Spinal cord (tissue), 10 donors: Measurements from ENCODE around the gene CAPN15. TPM values are rescaled to one million over a fixed set of nuclear protein-coding genes. Genes with fewer than 3 reads are reported as not detected.

Source experiments
- DNase-seq, 6 donors: peaks; one replicate each; pipeline versions ENCODE4 v3.0.0 to v3.0.0-alpha.2; 2013 to 2015; ENCODE audit warnings: low spot score in 6 of 6, low read depth in 4 of 6
- H3K27ac ChIP-seq: one replicate; pipeline ENCODE4 v1.5.1; 2013; ENCODE audit warnings: low read depth, low read length, control low read depth
- H3K27me3 ChIP-seq: one replicate; pipeline ENCODE4 v1.6.1; 2013; ENCODE audit warnings: low read length; ENCODE audit not compliant: control insufficient read depth, insufficient read depth
- H3K36me3 ChIP-seq: one replicate; pipeline ENCODE4 v1.6.1; 2013; ENCODE audit warnings: low read length; ENCODE audit not compliant: control insufficient read depth, insufficient read depth
- H3K4me1 ChIP-seq: one replicate; pipeline ENCODE4 v1.6.1; 2013; ENCODE audit warnings: low read length; ENCODE audit not compliant: control insufficient read depth, insufficient read depth
- H3K4me3 ChIP-seq: one replicate; pipeline ENCODE4 v1.5.1; 2013; ENCODE audit warnings: low read depth, low read length, control low read depth
- H3K9me3 ChIP-seq: one replicate; pipeline ENCODE4 v1.6.1; 2013; ENCODE audit warnings: low read length; ENCODE audit not compliant: control insufficient read depth, insufficient read depth
- WGBS: methylation state at CpG from one replicate; pipeline ENCODE4 v1.1.5; 2013; ENCODE audit warnings: missing lambda C conversion rate; ENCODE audit not compliant: insufficient coverage; 5-methylcytosine and 5-hydroxymethylcytosine counted together
- polyA plus RNA-seq, 2 donors: library from polyadenylated mRNA; unstranded; fragments of 120-200 nt; gene quantifications; one replicate each; pipeline ENCODE4 v1.2.1, GENCODE V29; 2013; ENCODE audit not compliant: insufficient read length in 2 of 2
- total RNA-seq, 2 donors: library from RNA; depleted of rRNA in 1 of 2; stranded (reverse); fragments of 120-200 nt in 1 of 2; fragments of >200 nt in 1 of 2; gene quantifications; one replicate each; pipeline versions ENCODE4 v1.2.3 to v1.2.4, GENCODE V29; 2013 to 2014
- donor health status: healthy.

The CAPN15 gene
- total and polyA plus RNA-seq, 4 donors, result 9.6 to 43.2 (median 27.9) TPM

- WGBS, result 38% methylated on average over 3 of the region's 8 CpGs
- no peak for DNase-seq
- Histone ChIP-seq H3K27me3 (no peaks in the 10 kb centered on the region), H3K4me1 (no peaks in the 10 kb centered on the region), H3K36me3 (peaks cover 90% of the 10 kb centered on the region), H3K9me3 (no peaks in the 10 kb centered on the region), H3K27ac (no peak overlapping the region), H3K4me3 (no peak overlapping the region)
Observed at GRCh38 chr16:576823-577201, 49.3 kb downstream of the CAPN15 start.

GRCh38 chr16:577796-578195, 50.3 kb downstream of the CAPN15 start:
- peaks cover 90% of the 10 kb centered on the region for H3K36me3 ChIP-seq
- no peak overlapping the region for H3K27ac ChIP-seq
- WGBS, result 91% methylated on average over 10 of the region's 13 CpGs
- H3K9me3 ChIP-seq, result no peaks in the 10 kb centered on the region
- no peak overlapping the region for H3K4me3 ChIP-seq
- no peak for DNase-seq
- H3K4me1 ChIP-seq, result peaks cover 1% of the 10 kb centered on the region
- H3K27me3 ChIP-seq, result no peaks in the 10 kb centered on the region

GRCh38 chr16:578232-578869, 50.8 kb downstream of the CAPN15 start:
- Histone ChIP-seq H3K27ac (no peak overlapping the region), H3K27me3 (no peaks in the 10 kb centered on the region), H3K4me1 (peaks cover 7% of the 10 kb centered on the region), H3K36me3 (peaks cover 90% of the 10 kb centered on the region), H3K9me3 (no peaks in the 10 kb centered on the region), H3K4me3 (no peak overlapping the region)
- 82% methylated on average over 17 of the region's 24 CpGs for WGBS
- no peak for DNase-seq

- WGBS, result 35% methylated on average over 33 of the region's 34 CpGs
- no peak overlapping the region for H3K27ac ChIP-seq
Observed at GRCh38 chr16:578870-579405, 51.4 kb downstream of the CAPN15 start.

GRCh38 chr16:580141-580945, 52.8 kb downstream of the CAPN15 start:
- Histone ChIP-seq H3K27me3 (no peaks in the 10 kb centered on the region), H3K9me3 (no peaks in the 10 kb centered on the region), H3K27ac (no peak overlapping the region), H3K4me1 (peaks cover 13% of the 10 kb centered on the region), H3K36me3 (peaks cover 79% of the 10 kb centered on the region), H3K4me3 (no peak overlapping the region)
- 95% methylated on average over 27 of the region's 27 CpGs for WGBS
- DNase-seq, result no peak

More at GRCh38 chr16:578870-579405, 51.4 kb downstream of the CAPN15 start:
- Histone ChIP-seq H3K27me3 (no peaks in the 10 kb centered on the region), H3K36me3 (peaks cover 90% of the 10 kb centered on the region), H3K4me1 (peaks cover 11% of the 10 kb centered on the region), H3K9me3 (no peaks in the 10 kb centered on the region), H3K4me3 (no peak overlapping the region)
- DNase-seq, result peak in 2 of 6 donors; percentile 39 to 63

- no peak for DNase-seq
- 96% methylated on average over 19 of the region's 19 CpGs for WGBS
- no peak overlapping the region for H3K4me3 ChIP-seq
Observed at GRCh38 chr16:580946-581498, 53.5 kb downstream of the CAPN15 start.

GRCh38 chr16:582218-582613, 54.7 kb downstream of the CAPN15 start:
- DNase-seq, result no peak
- H3K27me3 ChIP-seq, result no peaks in the 10 kb centered on the region
- no peaks in the 10 kb centered on the region for H3K9me3 ChIP-seq
- H3K4me3 ChIP-seq, result no peak overlapping the region
- H3K27ac ChIP-seq, result no peak overlapping the region
- WGBS, result 86% methylated on average over 13 of the region's 18 CpGs
- peaks cover 32% of the 10 kb centered on the region for H3K4me1 ChIP-seq
- peaks cover 68% of the 10 kb centered on the region for H3K36me3 ChIP-seq

More at GRCh38 chr16:580946-581498, 53.5 kb downstream of the CAPN15 start:
- Histone ChIP-seq H3K27me3 (no peaks in the 10 kb centered on the region), H3K9me3 (no peaks in the 10 kb centered on the region), H3K4me1 (peaks cover 20% of the 10 kb centered on the region), H3K27ac (no peak overlapping the region), H3K36me3 (peaks cover 72% of the 10 kb centered on the region)

GRCh38 chr16:582614-583331, 55.3 kb downstream of the CAPN15 start:
- WGBS, result 82% methylated on average over 21 of the region's 21 CpGs
- H3K9me3 ChIP-seq, result no peaks in the 10 kb centered on the region
- peaks cover 66% of the 10 kb centered on the region for H3K36me3 ChIP-seq
- H3K27ac ChIP-seq, result no peak overlapping the region
- no peaks in the 10 kb centered on the region for H3K27me3 ChIP-seq
- no peak for DNase-seq
- H3K4me1 ChIP-seq, result peaks cover 38% of the 10 kb centered on the region
- no peak overlapping the region for H3K4me3 ChIP-seq

- DNase-seq, result no peak
- 42% methylated on average over 16 of the region's 16 CpGs for WGBS
- no peak overlapping the region for H3K4me3 ChIP-seq
- H3K27ac ChIP-seq, result no peak overlapping the region
- peaks cover 60% of the 10 kb centered on the region for H3K36me3 ChIP-seq
- H3K4me1 ChIP-seq, result peaks cover 44% of the 10 kb centered on the region
- no peaks in the 10 kb centered on the region for H3K27me3 ChIP-seq
- H3K9me3 ChIP-seq, result no peaks in the 10 kb centered on the region
Observed at GRCh38 chr16:583470-583814, 55.9 kb downstream of the CAPN15 start.
